Activated CD4-positive, alpha-beta T cell treated with anti-CD3 and anti-CD28 coated beads for 24 hours (primary cell): Measurements from ENCODE around the gene HOXA4.

ENCODE experiments used
- DNase-seq, 2 donors: peaks; one replicate each; pipeline ENCODE4 v3.0.0-alpha.2; 2020; ENCODE audit warnings: low read depth in 2 of 2

The HOXA4 gene

GRCh38 chr7:27117887-27118491, 12.6 kb downstream of the HOXA4 start:
- no peak for DNase-seq

DNA sequence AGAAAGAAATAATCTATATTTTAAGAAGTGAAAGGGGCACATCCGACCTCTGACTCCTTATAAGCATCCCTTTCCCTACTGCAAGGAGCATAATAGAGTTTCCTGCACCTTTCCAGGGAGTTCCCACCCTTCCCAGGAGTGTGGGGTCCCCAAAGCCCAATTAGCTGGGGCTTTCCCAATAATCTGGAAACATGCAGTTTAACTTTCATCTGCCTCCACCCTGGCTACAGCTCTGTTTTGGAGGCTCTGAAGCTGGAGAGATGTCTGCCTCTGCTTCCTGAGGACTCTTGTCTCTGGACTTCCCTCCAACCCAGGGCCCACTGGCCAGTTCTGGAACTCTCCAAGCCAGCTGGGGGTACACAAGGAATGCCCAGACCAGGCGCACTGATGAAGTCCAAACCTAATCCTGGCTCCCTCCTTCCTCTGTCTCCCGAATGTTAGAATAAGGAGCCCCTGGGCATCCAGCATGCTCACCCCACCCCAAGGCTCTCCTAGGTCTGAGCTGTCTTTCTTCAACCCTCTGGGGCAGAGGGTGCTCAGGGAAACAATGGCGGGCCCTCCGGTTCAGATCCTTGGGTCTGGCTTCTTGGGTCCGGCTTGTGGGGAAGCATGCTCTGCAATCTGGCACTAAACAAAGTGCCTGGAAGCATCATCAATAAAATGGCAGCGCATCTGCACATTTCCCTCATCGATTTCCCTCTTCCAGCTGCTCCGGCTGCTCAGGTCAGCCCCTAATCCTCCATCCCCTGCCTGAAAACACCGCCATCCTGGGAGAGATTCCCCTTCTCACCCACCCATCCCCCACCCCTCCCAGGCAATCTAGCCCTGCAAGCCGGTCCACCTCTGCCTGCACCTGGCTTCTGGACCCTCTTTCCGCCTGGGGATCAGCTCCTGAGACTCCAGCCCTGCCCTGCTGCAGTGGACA, 13.3 kb downstream of the HOXA4 start:
- no peak for DNase-seq

DNA sequence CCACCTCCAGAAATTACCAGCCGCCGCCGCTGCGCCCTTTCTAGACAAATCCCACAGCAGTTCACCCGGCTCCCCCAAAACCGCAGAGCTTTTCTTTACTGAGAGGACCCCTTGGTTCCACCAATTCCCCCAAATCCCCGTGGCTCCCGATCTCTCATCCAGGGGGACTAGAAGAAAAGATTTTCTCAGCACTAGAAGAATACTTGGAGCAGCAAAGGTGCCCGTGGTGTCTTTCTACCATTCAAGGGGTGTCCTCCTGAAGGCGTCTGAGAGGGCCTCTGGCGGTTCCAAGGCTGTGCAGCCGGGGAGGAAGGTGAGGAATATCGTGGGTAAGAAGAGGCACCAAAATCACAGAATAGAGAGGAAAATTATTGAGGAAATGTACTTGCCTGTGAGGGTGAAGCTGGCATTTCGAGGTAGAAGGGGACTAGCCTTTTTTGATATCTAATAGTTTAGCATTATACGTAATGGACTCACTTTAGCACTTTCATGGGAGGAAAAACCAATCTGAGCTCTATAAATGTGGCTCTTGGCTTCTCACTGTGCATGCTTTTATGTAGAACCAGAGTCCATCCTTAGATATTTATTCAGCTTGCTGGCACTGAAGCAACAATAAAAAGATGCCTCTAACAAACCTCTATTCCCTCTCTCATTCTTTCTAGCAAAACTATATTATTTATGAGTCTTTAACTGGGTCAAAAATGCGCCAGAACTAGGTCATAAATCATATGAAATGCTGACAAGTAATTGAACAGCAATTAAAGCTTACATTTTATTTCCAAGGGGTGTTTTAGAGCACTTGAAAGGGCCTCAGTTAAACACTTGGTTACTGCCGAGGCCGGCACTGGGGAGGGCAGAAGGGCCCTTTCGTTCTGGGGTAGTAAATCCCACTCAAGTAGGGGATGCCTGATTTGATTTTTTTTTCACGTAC, 14.3 kb downstream of the HOXA4 start:
- no peak for DNase-seq

GRCh38 chr7:27115221-27116026, 15.1 kb downstream of the HOXA4 start:
- no peak for DNase-seq

GRCh38 chr7:27114881-27115220, 15.7 kb downstream of the HOXA4 start:
- DNase-seq: no peak

GRCh38 chr7:27113991-27114769, 16.4 kb downstream of the HOXA4 start:
- no peak for DNase-seq

DNA sequence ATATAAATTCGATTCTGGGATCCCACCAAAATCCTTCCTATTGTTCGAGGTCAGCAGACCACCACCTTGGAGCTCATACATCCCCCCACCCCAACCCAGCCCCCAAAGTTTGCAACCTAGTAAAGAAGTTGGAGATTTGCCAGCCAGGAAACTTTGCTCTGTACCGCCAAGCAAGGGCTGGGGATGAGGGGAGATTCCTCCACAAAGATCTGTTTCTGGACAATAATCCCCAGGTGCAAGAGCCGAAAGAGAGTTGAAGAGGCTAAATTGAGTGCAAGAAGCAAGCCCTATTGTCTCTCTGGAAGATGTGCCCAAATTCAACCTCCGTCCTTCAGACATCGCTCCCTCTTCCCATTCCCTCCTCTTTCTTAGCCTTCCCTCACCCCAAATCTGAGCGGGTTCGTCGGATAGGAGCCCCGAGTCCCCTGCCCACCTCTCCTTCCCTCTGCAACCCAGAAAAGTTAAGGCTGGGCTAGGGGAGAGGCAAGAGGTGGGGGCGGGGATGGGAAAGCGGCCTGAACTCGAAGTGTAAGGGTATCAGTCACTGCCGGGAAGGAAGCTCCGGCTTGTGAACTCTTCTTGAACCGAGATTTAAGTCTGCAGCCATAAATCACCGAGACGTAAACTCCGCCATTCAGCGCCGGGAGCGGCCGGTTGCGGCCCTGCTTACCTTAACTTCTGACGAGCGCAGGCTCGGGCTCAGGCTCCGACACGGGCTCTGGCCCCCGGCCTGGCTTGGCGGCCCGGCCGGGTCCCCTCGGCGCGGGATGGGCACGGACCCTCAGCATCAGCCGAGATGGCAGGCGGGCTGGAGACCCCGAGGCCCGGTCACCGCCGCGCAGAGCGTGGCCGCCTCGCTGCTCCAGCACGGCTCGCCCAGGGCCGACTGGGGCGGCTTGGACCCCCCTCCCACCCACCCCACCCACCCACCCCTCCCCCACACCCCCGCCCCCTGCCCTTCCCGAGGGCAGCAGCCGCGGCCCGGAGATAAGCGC, 17.3 kb downstream of the HOXA4 start:
- no peak for DNase-seq

DNA sequence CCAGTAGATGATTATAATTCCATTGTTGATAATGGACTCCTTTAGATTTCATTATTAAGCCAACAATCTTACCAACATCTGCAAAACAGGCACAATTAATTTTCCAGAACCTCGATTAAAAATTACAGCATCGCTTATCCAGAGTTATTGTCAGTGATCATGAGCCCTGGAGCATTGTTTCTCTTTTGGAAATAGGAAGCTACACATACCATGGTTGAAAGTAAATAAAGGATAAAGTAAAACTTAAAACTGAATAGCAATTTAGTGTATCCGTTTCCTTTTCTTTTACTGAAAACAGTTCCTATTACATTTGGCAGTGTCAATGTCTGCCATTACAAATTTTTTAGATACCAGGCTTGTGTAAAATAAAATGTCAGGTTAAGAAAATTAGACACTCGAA, 18.2 kb downstream of the HOXA4 start:
- DNase-seq: no peak

- no peak for DNase-seq
Observed at GRCh38 chr7:27111751-27112277, 18.7 kb downstream of the HOXA4 start.

DNA sequence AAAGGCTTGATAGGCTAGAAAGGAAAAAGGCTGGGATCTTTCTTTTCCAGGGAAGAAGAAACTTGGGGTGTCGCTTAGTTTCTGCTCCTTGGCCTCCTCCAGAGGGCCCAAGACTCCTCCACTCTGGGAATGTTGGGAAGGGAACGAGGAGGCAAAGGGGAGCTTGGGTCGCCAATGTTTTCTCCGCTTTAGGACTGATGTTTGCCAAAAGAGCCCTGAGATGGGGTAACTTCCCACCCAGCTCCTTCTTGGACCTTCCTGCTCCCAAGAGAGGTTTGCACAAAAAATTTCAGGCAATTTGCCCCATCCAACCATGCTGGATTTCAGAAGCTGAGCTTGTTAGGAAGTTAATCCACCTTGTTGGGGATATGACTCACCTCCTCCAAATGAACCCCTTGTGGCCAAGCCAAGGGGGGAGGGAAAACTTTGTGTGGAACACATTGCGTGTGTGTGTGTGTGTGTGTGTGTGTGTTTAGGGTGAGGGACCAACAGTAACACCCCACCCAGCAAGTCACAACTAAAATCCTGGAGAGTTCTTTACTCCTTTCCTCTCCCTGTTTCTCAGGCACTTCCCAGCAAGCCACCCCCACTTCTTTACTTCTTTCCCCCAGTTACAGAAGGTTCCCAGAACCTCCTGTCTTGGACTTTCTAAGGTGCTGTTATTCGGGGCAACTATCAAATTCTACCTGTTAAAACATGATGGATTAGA, 19.4 kb downstream of the HOXA4 start:
- DNase-seq: no peak

DNA sequence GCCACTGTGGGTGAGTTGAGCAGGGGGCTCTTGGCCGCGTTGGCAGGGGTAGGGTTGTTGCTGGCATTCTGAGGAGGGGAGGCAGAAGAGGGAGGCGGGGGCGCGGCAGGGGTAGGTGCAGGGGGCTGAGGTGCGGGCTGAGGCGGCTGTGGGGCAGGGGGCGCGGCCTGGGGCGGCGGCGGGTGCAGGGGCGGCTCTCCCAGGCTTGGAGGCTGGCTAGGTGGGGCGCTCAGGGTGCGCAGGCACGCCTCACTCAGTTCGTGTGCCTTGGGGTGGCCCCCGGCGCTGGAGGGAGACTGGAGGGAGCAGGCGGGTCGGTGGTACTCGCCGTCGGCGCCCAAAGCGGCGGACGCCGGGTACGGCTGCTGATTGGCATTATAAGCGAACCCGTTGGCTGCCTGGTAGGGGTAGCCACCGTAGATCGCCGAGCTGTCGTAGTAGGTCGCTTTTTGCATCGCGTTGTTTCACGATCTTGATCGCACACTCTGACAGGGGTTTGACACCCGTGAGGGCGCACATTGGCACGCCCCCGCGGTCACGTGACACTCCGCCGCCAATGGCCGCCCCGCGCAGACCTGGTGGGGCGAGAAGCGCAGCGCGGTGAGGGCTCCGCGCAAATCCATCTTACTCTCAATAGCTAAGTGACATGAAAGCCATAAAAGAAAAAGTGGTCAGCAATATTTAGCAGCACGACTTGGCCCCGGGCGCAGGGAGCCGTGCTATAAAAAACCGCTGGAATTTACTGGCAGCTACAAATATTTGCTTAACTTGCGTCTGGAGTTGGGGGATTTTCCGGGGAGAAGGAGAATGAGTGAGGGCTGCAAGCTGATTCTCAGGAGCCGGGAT, 20.1 kb downstream of the HOXA4 start:
- DNase-seq: no peak

- DNase-seq: no peak
Observed at GRCh38 chr7:27109466-27110185, 20.9 kb downstream of the HOXA4 start.

DNA sequence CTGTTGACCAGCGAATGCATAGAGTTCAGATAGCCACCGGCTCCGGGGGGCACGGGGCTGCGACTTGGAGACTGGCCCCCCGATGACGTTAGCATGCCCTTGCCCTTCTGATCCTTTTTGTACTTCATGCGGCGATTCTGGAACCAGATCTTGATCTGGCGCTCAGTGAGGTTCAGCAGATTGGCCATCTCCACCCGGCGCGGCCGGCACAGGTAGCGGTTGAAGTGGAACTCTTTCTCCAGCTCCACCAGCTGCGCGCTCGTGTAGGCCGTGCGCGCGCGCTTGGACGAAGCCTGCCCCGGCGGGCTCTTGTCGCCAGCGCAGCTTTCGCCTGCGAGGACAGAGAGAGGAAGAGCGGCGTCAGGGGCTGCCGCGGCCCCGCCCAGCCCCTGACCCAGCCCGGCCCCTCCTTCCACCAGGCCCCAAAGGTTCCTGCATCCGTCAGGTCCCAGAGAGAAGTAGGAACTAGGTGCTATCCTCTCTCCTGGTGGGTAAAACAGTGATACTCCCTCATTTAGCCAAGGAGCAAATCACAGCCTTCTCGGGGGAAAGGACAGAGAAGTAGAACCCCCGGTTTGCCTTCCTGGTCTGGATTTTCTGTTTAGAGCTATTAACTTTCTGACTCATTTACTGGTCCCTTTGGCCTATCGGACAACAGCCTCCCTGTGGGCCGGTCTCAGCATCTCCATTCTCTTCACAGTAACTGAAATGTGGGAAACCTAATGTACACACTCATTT, 22.0 kb downstream of the HOXA4 start:
- no peak for DNase-seq

DNA sequence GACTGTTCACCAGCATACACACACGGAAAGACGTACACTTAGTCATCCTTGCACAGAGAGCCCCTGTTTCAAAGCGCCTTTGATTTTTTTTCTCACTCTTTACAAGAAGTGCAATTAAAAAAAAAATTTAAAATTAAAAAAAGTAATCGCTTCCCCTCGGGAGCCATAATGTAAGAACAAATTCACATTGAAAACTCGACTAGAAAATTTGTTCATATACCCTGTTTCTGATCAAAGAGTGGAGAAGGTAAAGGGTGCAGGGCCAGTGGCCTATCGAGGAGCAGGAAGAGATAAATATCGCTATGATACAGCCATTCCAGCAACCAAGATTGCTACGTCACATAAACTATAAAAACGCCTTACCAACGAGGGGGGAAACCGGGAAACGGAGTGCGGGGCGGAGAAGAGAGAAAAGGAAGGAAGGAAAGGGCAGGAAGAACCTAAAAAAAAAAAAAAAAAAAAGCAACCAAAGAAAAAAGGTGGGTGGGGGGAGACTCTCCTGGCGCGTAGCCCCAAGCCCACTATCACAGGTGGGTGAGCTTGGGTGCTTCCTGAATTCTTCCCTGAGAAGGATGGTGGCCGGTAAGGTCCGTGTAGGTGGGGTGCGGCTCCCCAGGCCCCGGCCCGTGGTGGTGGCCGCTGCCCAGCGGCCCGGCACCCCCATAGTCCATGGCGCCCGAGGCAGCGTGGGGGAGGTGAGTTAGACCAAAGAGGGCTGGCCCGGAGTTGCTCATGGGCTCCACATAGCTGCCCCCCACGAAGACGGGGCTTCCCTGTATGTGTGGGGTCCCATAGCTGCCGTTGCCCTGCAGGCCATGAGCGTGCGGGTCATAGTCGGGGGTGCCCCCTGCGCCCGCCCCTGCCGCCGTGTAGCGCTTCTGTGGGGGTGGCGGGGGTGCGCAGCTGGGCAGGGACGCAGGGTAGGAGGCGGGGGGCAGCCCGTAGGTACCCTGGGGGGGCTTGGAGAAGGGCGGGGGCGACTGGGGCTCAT, 22.9 kb downstream of the HOXA4 start:
- DNase-seq: no peak

DNA sequence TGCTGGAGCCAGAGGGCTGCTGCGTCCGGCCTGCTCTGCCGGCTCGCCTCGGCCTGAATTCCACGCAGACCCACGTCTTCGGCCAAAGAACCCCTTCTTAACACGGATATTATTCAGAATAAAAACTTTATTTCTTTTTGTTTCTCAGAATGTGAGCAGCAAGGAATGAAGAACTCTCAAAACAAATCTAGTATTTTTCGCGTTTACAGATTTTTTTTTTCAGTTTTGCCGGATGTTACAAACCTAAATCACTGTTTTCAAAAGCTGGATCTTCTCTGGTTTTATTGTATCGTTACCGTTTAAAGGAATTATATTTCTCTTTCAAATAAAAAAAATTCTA, 23.7 kb downstream of the HOXA4 start:
- DNase-seq: no peak
